GM18951 (cell line): ENCODE measurements around the gene SPRY4.
"Not testable (repeated sequence)": the region's sequence is repeated elsewhere in the genome, so short reads cannot be mapped to it uniquely, and the experiment has no call there.

Source experiments
- POLR2A ChIP-seq: IDR thresholded peaks from 4 replicates; pipeline ENCODE4 v1.6.1; 2011; ENCODE audit warnings: mild to moderate bottlenecking; ENCODE audit not compliant: insufficient read length, insufficient read depth; ENCODE audit errors: extremely low read depth
- in situ Hi-C: fragments of 300-500 bp; cut with MboI; formaldehyde crosslinking; loops from one replicate; pipeline ENCODE4 v1.12.0; 2022; ENCODE audit warnings: low sequenced_read_pairs, mixed read lengths, inconsistent platforms; ENCODE audit not compliant: unreplicated experiment

Gene SPRY4

GRCh38 chr5:142275496-142275895, 49.3 kb downstream of the SPRY4 start:
- TF ChIP-seq POLR2A: no peak
- in situ Hi-C loops: no loop called here

- in situ Hi-C loops: not testable (repeated sequence)
Measured at GRCh38 chr5:142272596-142272995, 52.2 kb downstream of the SPRY4 start.

DNA sequence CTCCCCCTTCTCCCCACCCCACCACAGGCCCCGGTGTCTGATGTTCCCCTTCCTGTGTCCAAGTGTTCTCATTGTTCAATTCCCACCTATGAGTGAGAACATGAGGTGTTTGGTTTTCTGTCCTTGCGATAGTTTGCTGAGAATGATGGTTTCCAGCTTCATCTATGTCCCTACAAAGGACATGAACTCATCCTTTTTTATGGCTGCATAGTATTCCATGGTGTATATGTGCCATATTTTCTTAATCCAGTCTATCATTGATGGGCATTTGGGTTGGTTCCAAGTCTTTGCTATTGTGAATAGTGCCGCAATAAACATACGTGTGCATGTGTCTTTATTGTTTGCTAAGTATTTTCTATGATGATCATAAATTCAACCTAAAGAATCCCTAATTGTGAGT, 60.7 kb downstream of the SPRY4 start:
- in situ Hi-C loops: not testable (repeated sequence)

DNA sequence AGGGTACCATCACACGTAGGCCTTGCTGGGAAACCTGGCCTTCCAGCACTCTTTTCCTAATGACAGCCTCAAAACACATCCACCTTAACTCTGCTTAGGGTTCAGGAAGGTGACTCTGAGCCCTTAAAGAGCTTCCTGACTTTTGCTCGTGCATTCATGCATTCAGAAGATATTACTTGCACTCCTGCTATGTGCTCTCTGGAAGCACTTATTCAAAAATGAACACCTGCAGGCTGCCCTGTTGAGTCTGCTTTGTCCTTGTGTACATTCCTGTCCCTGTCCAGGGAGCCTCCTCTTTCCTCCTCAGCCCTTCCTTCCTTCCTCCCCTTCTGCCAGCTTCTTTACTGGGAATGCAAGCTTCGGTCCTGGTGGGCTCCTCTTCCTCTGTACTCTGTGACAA, 61.5 kb downstream of the SPRY4 start:
- in situ Hi-C loops: no loop called here
- TF ChIP-seq POLR2A: no peak

- TF ChIP-seq POLR2A: no peak
- in situ Hi-C loops: no loop called here
Measured at GRCh38 chr5:142262683-142263082, 62.1 kb downstream of the SPRY4 start.
